ENCODE results near the gene PLA2G15.

DNA sequence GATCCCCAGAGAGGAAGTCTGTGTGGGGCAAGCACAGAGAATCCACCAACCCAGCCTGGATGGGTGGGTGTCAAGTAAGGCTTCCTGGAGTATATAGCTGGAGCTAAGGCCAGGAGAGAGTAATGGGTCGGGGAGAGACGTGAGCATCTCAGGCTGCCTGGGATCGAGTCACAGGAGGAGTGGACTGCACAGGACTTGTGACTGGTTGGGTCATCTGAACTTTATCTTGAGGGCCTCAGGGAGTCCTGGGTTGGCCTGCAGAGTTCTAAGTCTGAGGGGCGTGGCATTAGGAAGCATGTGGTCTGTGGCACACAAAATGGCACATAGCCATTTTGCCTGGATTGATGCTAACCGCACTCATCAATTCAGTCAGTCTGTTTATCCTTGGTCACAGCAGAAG, 1.5 kb downstream of the PLA2G15 start:
- TF ChIP-seq, protein P1, sequence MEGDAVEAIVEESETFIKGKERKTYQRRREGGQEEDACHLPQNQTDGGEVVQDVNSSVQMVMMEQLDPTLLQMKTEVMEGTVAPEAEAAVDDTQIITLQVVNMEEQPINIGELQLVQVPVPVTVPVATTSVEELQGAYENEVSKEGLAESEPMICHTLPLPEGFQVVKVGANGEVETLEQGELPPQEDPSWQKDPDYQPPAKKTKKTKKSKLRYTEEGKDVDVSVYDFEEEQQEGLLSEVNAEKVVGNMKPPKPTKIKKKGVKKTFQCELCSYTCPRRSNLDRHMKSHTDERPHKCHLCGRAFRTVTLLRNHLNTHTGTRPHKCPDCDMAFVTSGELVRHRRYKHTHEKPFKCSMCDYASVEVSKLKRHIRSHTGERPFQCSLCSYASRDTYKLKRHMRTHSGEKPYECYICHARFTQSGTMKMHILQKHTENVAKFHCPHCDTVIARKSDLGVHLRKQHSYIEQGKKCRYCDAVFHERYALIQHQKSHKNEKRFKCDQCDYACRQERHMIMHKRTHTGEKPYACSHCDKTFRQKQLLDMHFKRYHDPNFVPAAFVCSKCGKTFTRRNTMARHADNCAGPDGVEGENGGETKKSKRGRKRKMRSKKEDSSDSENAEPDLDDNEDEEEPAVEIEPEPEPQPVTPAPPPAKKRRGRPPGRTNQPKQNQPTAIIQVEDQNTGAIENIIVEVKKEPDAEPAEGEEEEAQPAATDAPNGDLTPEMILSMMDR (tag by site-specific recombination; IDR thresholded peaks at IDR 0.05), result no peak
- TF ChIP-seq ZNF501 (tag by site-specific recombination; IDR thresholded peaks at IDR 0.05) (no peak), ZNF621 (tag by site-specific recombination; IDR thresholded peaks at IDR 0.05) (no peak), TCF7L2 (IDR thresholded peaks at IDR 0.05; ENCODE audit: borderline replicate concordance, low read depth, low read length) (no peak), ZNF510 (tag by site-specific recombination; IDR thresholded peaks at IDR 0.05; ENCODE audit: insufficient replicate concordance) (no peak), ZNF394 (tag by site-specific recombination; IDR thresholded peaks at IDR 0.05; ENCODE audit: borderline replicate concordance) (no peak), MYNN (tag by site-specific recombination; IDR thresholded peaks at IDR 0.05; ENCODE audit: borderline replicate concordance) (no peak), ZNF37A (tag by site-specific recombination; IDR thresholded peaks at IDR 0.05) (no peak), KLF7 (tag by site-specific recombination; IDR thresholded peaks at IDR 0.05; ENCODE audit: borderline replicate concordance) (no peak)
- TF ChIP-seq, protein P2, sequence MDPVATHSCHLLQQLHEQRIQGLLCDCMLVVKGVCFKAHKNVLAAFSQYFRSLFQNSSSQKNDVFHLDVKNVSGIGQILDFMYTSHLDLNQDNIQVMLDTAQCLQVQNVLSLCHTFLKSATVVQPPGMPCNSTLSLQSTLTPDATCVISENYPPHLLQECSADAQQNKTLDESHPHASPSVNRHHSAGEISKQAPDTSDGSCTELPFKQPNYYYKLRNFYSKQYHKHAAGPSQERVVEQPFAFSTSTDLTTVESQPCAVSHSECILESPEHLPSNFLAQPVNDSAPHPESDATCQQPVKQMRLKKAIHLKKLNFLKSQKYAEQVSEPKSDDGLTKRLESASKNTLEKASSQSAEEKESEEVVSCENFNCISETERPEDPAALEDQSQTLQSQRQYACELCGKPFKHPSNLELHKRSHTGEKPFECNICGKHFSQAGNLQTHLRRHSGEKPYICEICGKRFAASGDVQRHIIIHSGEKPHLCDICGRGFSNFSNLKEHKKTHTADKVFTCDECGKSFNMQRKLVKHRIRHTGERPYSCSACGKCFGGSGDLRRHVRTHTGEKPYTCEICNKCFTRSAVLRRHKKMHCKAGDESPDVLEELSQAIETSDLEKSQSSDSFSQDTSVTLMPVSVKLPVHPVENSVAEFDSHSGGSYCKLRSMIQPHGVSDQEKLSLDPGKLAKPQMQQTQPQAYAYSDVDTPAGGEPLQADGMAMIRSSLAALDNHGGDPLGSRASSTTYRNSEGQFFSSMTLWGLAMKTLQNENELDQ (tag by site-specific recombination; IDR thresholded peaks at IDR 0.05; ENCODE audit: low read depth), result no peak
- TF ChIP-seq, protein P3, sequence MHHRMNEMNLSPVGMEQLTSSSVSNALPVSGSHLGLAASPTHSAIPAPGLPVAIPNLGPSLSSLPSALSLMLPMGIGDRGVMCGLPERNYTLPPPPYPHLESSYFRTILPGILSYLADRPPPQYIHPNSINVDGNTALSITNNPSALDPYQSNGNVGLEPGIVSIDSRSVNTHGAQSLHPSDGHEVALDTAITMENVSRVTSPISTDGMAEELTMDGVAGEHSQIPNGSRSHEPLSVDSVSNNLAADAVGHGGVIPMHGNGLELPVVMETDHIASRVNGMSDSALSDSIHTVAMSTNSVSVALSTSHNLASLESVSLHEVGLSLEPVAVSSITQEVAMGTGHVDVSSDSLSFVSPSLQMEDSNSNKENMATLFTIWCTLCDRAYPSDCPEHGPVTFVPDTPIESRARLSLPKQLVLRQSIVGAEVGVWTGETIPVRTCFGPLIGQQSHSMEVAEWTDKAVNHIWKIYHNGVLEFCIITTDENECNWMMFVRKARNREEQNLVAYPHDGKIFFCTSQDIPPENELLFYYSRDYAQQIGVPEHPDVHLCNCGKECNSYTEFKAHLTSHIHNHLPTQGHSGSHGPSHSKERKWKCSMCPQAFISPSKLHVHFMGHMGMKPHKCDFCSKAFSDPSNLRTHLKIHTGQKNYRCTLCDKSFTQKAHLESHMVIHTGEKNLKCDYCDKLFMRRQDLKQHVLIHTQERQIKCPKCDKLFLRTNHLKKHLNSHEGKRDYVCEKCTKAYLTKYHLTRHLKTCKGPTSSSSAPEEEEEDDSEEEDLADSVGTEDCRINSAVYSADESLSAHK (tag by site-specific recombination; IDR thresholded peaks at IDR 0.05), result no peak
- TF ChIP-seq, protein P4, sequence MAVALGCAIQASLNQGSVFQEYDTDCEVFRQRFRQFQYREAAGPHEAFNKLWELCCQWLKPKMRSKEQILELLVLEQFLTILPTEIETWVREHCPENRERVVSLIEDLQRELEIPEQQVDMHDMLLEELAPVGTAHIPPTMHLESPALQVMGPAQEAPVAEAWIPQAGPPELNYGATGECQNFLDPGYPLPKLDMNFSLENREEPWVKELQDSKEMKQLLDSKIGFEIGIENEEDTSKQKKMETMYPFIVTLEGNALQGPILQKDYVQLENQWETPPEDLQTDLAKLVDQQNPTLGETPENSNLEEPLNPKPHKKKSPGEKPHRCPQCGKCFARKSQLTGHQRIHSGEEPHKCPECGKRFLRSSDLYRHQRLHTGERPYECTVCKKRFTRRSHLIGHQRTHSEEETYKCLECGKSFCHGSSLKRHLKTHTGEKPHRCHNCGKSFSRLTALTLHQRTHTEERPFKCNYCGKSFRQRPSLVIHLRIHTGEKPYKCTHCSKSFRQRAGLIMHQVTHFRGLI (tag by site-specific recombination; IDR thresholded peaks at IDR 0.05), result no peak
- TF ChIP-seq, protein P5, sequence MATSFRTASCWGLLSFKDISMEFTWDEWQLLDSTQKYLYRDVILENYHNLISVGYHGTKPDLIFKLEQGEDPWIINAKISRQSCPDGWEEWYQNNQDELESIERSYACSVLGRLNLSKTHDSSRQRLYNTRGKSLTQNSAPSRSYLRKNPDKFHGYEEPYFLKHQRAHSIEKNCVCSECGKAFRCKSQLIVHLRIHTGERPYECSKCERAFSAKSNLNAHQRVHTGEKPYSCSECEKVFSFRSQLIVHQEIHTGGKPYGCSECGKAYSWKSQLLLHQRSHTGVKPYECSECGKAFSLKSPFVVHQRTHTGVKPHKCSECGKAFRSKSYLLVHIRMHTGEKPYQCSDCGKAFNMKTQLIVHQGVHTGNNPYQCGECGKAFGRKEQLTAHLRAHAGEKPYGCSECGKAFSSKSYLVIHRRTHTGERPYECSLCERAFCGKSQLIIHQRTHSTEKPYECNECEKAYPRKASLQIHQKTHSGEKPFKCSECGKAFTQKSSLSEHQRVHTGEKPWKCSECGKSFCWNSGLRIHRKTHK (tag by site-specific recombination; IDR thresholded peaks at IDR 0.05), result no peak
- TF ChIP-seq, protein P6, sequence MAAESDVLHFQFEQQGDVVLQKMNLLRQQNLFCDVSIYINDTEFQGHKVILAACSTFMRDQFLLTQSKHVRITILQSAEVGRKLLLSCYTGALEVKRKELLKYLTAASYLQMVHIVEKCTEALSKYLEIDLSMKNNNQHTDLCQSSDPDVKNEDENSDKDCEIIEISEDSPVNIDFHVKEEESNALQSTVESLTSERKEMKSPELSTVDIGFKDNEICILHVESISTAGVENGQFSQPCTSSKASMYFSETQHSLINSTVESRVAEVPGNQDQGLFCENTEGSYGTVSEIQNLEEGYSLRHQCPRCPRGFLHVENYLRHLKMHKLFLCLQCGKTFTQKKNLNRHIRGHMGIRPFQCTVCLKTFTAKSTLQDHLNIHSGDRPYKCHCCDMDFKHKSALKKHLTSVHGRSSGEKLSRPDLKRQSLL (tag by site-specific recombination; IDR thresholded peaks at IDR 0.05), result no peak

Measured in HEK293 (cell line).